Naive thymus-derived CD4-positive, alpha-beta T cell (primary cell): ENCODE data around the gene TTK. TPM values are rescaled to one million over a fixed set of nuclear protein-coding genes. Genes with fewer than 3 reads are reported as not detected.

Experiments used
- ATAC-seq: fragments of 150-1000 bp; cut with Tn5 transposase; 2 replicates; pipeline ENCODE4 v1.10.0; 2021; ENCODE audit warnings: mild to moderate bottlenecking, moderate library complexity
- CTCF ChIA-PET: fragments of 350-600 bp; sonication (Branson Sonifier 250); formaldehyde crosslinking; loops from one replicate; lab custom pipeline; 2021; ENCODE audit warnings: antibody characterized with exemption; lab: Charles Lee
- POLR2A ChIA-PET: fragments of 350-600 bp; sonication (Branson Sonifier 250); formaldehyde crosslinking; loops from one replicate; lab custom pipeline; 2021; ENCODE audit warnings: antibody characterized with exemption, inconsistent platforms; lab: Charles Lee
- DNase-seq, 9 donors: peaks; one replicate each; pipeline versions ENCODE4 v3.0.0 to v3.0.0-alpha.2; 2020 to 2022; ENCODE audit warnings: mixed read lengths in 1 of 9
- H3K27ac ChIP-seq: one replicate; pipeline ENCODE4 v1.7.0; 2013; ENCODE audit warnings: mild to moderate bottlenecking, low read depth, low read length, moderate library complexity
- H3K27me3 ChIP-seq, 2 donors: one replicate each; pipeline ENCODE4 v1.7.0; 2013; ENCODE audit warnings: low read length in 2 of 2, mild to moderate bottlenecking in 2 of 2, moderate library complexity in 2 of 2; ENCODE audit not compliant: control insufficient read depth in 2 of 2, insufficient read depth in 2 of 2
- H3K36me3 ChIP-seq, 3 experiments: 1 replicate in 2 of 3; 2 replicates in 1 of 3; pipeline ENCODE4 v1.7.0; 2013; ENCODE audit warnings: low read length in 3 of 3, mild to moderate bottlenecking in 3 of 3, moderate library complexity in 1 of 3; ENCODE audit not compliant: insufficient read depth in 3 of 3, control insufficient read depth in 2 of 3
- H3K4me1 ChIP-seq, 2 donors: one replicate each; pipeline ENCODE4 v1.7.0; 2013; ENCODE audit warnings: low read length in 2 of 2, mild to moderate bottlenecking in 2 of 2, moderate library complexity in 1 of 2; ENCODE audit not compliant: control insufficient read depth in 2 of 2, insufficient read depth in 2 of 2
- H3K4me3 ChIP-seq: 2 replicates; pipeline ENCODE4 v1.7.0; 2013; ENCODE audit warnings: mild to moderate bottlenecking, low read length
- H3K9me3 ChIP-seq, 3 experiments: 1 replicate in 2 of 3; 2 replicates in 1 of 3; pipeline ENCODE4 v1.7.0; 2013; ENCODE audit warnings: low read length in 3 of 3; ENCODE audit not compliant: control insufficient read depth in 2 of 3
- H3K27ac Mint-ChIP-seq, 9 donors: one replicate each; pipeline ENCODE4 v1.8.0; 2020 to 2022; ENCODE audit warnings: mixed read lengths in 9 of 9, mild to moderate bottlenecking in 8 of 9, moderate library complexity in 5 of 9, inconsistent platforms in 2 of 9
- H3K27me3 Mint-ChIP-seq, 5 donors: one replicate each; pipeline ENCODE4 v1.8.0; 2021 to 2022; ENCODE audit warnings: mixed read lengths in 5 of 5, mild to moderate bottlenecking in 1 of 5
- H3K36me3 Mint-ChIP-seq, 5 donors: one replicate each; pipeline ENCODE4 v1.8.0; 2020 to 2022; ENCODE audit warnings: mixed read lengths in 5 of 5, mild to moderate bottlenecking in 3 of 5, inconsistent platforms in 1 of 5
- H3K4me1 Mint-ChIP-seq, 7 donors: one replicate each; pipeline ENCODE4 v1.8.0; 2020 to 2022; ENCODE audit warnings: mixed read lengths in 7 of 7, mild to moderate bottlenecking in 3 of 7, inconsistent platforms in 1 of 7
- H3K4me3 Mint-ChIP-seq, 10 donors: one replicate each; pipeline ENCODE4 v1.8.0; 2020 to 2022; ENCODE audit warnings: mild to moderate bottlenecking in 10 of 10, mixed read lengths in 10 of 10, moderate library complexity in 6 of 10, inconsistent platforms in 2 of 10
- H3K9me3 Mint-ChIP-seq, 11 donors: one replicate each; pipeline ENCODE4 v1.8.0; 2020 to 2022; ENCODE audit warnings: mixed read lengths in 11 of 11, mild to moderate bottlenecking in 4 of 11, inconsistent platforms in 1 of 11, moderate library complexity in 1 of 11
- intact Hi-C, 2 donors: fragments of 100-400 bp; cut with micrococcal nuclease; formaldehyde crosslinking; loops; one replicate each; pipeline ENCODE4 v1.15.1; 2023
- polyA plus RNA-seq, 2 donors: library from polyadenylated mRNA; unstranded; fragments of 300-500 nt; fragmentation: Illumina TruSeq; gene quantifications; one replicate each; pipeline ENCODE4 v1.2.3, GENCODE V29; 2021
- total RNA-seq, 6 experiments: library from RNA in 5 of 6; stranded (reverse) in 5 of 6; gene quantifications; 1 replicate in 5 of 6; 2 replicates in 1 of 6; pipeline ENCODE4 v1.2.3 and lab custom pipeline; 2021 to 2026

Gene TTK
- total RNA-seq: 10 to 100 TPM in 1 of 5 experiments, 1 to 10 TPM in 1, under 1 TPM in 3; 0.13 to 22.4 (median 0.81) TPM
- under 1 TPM in 1 of 2 donors, not detected in 1; 0.51 TPM for polyA plus RNA-seq
- 0.40 reads per million for total RNA-seq (lab: John Stamatoyannopoulos, UW)

DNA sequence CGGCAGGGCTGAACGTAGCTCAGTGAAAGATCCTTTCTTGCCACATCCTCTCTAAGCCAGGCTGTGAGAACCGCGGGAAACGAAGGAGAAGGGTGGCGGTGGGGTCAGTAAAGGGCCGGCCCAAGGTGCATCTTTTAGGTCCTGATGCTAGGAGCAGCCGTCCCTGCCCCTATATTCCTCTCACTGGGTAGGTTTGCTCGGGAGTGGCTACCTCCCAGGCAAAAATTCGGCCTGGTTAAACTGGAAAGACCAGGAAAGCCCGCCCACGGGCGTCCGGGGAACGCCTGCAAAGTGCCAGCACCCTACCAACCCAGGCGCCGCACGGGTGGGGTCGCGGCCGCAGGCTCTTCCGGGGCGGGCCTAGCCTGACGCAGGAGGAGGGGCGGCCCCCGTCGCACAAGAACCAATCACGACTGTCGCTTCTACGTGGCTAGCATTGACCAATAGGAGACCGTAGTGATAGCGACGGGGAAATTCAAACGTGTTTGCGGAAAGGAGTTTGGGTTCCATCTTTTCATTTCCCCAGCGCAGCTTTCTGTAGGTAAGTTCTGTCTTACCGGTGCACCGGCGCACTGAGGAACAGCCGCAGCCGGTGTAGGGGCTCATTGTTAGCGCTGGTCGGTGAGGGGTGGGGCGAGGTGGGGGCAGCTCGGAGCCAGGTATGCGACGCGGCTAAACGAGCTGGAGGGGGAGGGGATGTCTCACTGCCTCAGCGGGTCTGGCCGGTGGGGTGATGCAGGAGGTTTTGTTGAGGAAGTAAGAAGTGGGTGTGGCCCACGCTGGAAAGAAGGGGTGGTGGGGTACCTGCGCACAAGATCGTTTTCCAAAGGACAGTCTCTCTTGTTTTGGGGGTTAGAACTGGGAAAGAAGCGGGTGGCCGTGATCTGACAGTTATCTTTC lies at the start of gene TTK:
Gene TTK (plus strand): TSS at position 477 of the 900 bp plus-strand sequence. CDS start 1,195 bp downstream, outside the sequence.
- ChIA-PET POLR2A (interaction anchor here (0.7 to 1.2 kb wide), 3 partner anchors 96 to 1748 kb away, joined by 4 to 7 read pairs (median 5); partner anchors contain the start of genes BCKDHB and TENT5A), CTCF (interaction anchor here (0.6 to 1.7 kb wide), 2 partner anchors 56 to 1749 kb away, joined by 3 to 11 read pairs; partner anchors contain the start of gene TENT5A)
- peaks cover 2 to 41% (median 19%) of the 10 kb centered on the region in 7 donors for H3K4me1 Mint-ChIP-seq
- H3K27ac Mint-ChIP-seq: peak within 1 kb of the TSS; percentile 65 to 97 (median 94)
- peaks cover 0 to 5% (median 0%) of the 10 kb centered on the region in 5 donors for H3K27me3 Mint-ChIP-seq
- Histone ChIP-seq H3K36me3 (no peaks in the 10 kb centered on the region), H3K4me3 (peak within 1 kb of the TSS; percentile 94), H3K27ac (peak within 1 kb of the TSS; percentile 80), H3K4me1 (peaks cover 9 to 10% of the 10 kb centered on the region in 2 donors), H3K9me3 (no peaks in the 10 kb centered on the region), H3K27me3 (no peaks in the 10 kb centered on the region)
- peak within 1 kb of the TSS; percentile 80 to 97 (median 90) for H3K4me3 Mint-ChIP-seq
- H3K9me3 Mint-ChIP-seq: no peaks in the 10 kb centered on the region
- intact Hi-C loops: loop anchor here (1.0 to 5.0 kb wide), 15 partner anchors 10 to 1748 kb away; partner anchors contain the start of genes BCKDHB (in 2 of the 2), LCA5 (in 2 of the 2), TENT5A (in 2 of the 2) and ELOVL4 (in 1 of the 2)
- peaks cover 0 to 12% (median 0%) of the 10 kb centered on the region in 5 donors for H3K36me3 Mint-ChIP-seq
- DNase-seq: peak; percentile 84 to 94 (median 91)
- ATAC-seq: peak; percentile 100

- Mint-ChIP-seq H3K4me3 (no peak overlapping the region), H3K27me3 (peaks cover 20 to 36% (median 25%) of the 10 kb centered on the region in 5 donors), H3K36me3 (peaks cover 0 to 6% (median 0%) of the 10 kb centered on the region in 5 donors), H3K9me3 (peaks cover 0 to 14% (median 3%) of the 10 kb centered on the region in 11 donors), H3K4me1 (peaks cover 0 to 2% (median 0%) of the 10 kb centered on the region in 7 donors), H3K27ac (no peak overlapping the region)
- Histone ChIP-seq H3K27ac (no peak overlapping the region), H3K4me3 (no peak overlapping the region), H3K4me1 (no peaks in the 10 kb centered on the region), H3K9me3 (no peaks in the 10 kb centered on the region), H3K36me3 (no peaks in the 10 kb centered on the region), H3K27me3 (no peaks in the 10 kb centered on the region)
- ChIA-PET CTCF (no interaction called here), POLR2A (no interaction called here)
- DNase-seq: no peak
- no peak for ATAC-seq
- intact Hi-C loops: no loop called here
These were observed 49.6 kb upstream of the TTK start for GRCh38 chr6:79954849-79955248.

- H3K4me3 Mint-ChIP-seq: no peak overlapping the region
- intact Hi-C loops: no loop called here
- H3K4me3 ChIP-seq: no peak overlapping the region
- no peak overlapping the region for H3K27ac Mint-ChIP-seq
- peaks cover 0 to under 1% (median 0%) of the 10 kb centered on the region in 3 experiments for H3K9me3 ChIP-seq
- peaks cover 0 to 10% (median 5%) of the 10 kb centered on the region in 5 donors for H3K36me3 Mint-ChIP-seq
- no peak overlapping the region for H3K27ac ChIP-seq
- ChIA-PET CTCF (no interaction called here), POLR2A (no interaction called here)
- H3K27me3 Mint-ChIP-seq: peaks cover 7 to 32% (median 24%) of the 10 kb centered on the region in 5 donors
- H3K27me3 ChIP-seq: no peaks in the 10 kb centered on the region
- peaks cover 0 to 1% (median 0%) of the 10 kb centered on the region in 7 donors for H3K4me1 Mint-ChIP-seq
- no peak for DNase-seq
- no peaks in the 10 kb centered on the region for H3K4me1 ChIP-seq
- peak; percentile 48 for ATAC-seq
- peaks cover 2 to 40% (median 26%) of the 10 kb centered on the region in 11 donors for H3K9me3 Mint-ChIP-seq
- H3K36me3 ChIP-seq: no peaks in the 10 kb centered on the region
These were observed 39.8 kb upstream of the TTK start for GRCh38 chr6:79964607-79965081.

DNA sequence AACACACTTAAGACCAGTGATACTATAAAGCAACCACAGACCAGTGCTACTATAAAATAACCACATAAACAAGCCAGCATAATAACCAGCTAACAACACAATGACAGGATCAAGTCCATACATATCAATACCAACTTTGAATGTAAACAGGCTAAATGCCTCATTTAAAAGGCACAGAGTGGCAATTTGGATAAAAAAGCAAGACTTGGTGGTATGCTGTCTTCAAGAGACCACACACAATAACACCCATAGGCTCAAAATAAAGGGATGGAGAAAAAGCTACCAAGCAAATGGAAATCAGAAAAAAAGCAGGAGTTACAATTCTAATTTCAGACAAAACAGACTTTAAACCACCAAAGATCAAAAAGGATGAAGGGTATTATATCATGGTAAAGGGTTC lies 37.3 kb upstream of the TTK start:
- Mint-ChIP-seq H3K36me3 (peaks cover 0 to 14% (median 5%) of the 10 kb centered on the region in 5 donors), H3K27ac (no peak overlapping the region), H3K4me3 (no peak overlapping the region), H3K4me1 (peaks cover 0 to 1% (median 0%) of the 10 kb centered on the region in 7 donors), H3K27me3 (peaks cover 7 to 25% (median 22%) of the 10 kb centered on the region in 5 donors), H3K9me3 (peaks cover 2 to 56% (median 29%) of the 10 kb centered on the region in 11 donors)
- Histone ChIP-seq H3K27me3 (no peaks in the 10 kb centered on the region), H3K9me3 (peaks cover 0 to 4% (median 0%) of the 10 kb centered on the region in 3 experiments), H3K27ac (no peak overlapping the region), H3K4me3 (no peak overlapping the region), H3K4me1 (no peaks in the 10 kb centered on the region), H3K36me3 (no peaks in the 10 kb centered on the region)
- ChIA-PET CTCF (no interaction called here), POLR2A (no interaction called here)
- ATAC-seq (no peak), DNase-seq (no peak)
- intact Hi-C loops: no loop called here

- intact Hi-C loops: no loop called here
- peaks cover 0 to 1% (median 0%) of the 10 kb centered on the region in 7 donors for H3K4me1 Mint-ChIP-seq
- H3K9me3 Mint-ChIP-seq: peaks cover 2 to 56% (median 29%) of the 10 kb centered on the region in 11 donors
These were observed 34.7 kb upstream of the TTK start for GRCh38 chr6:79969784-79970183.

GRCh38 chr6:79971193-79971592 lies 33.3 kb upstream of the TTK start:
- no peak overlapping the region for H3K27ac ChIP-seq
- ATAC-seq (no peak), DNase-seq (no peak)
- intact Hi-C loops: no loop called here
- ChIA-PET CTCF (no interaction called here), POLR2A (no interaction called here)
- no peaks in the 10 kb centered on the region for H3K27me3 ChIP-seq
- H3K4me3 Mint-ChIP-seq: no peak overlapping the region
- H3K27ac Mint-ChIP-seq: no peak overlapping the region
- peaks cover 0 to 4% (median 0%) of the 10 kb centered on the region in 3 experiments for H3K9me3 ChIP-seq
- H3K36me3 ChIP-seq: no peaks in the 10 kb centered on the region
- peaks cover 2 to 50% (median 27%) of the 10 kb centered on the region in 11 donors for H3K9me3 Mint-ChIP-seq
- peaks cover 0 to 14% (median 5%) of the 10 kb centered on the region in 5 donors for H3K36me3 Mint-ChIP-seq
- H3K27me3 Mint-ChIP-seq: peaks cover 7 to 25% (median 21%) of the 10 kb centered on the region in 5 donors
- H3K4me1 ChIP-seq: no peaks in the 10 kb centered on the region
- peaks cover 0 to 3% (median 0%) of the 10 kb centered on the region in 7 donors for H3K4me1 Mint-ChIP-seq
- no peak overlapping the region for H3K4me3 ChIP-seq

More at GRCh38 chr6:79969784-79970183, 34.7 kb upstream of the TTK start:
- Mint-ChIP-seq H3K27me3 (peaks cover 7 to 30% (median 17%) of the 10 kb centered on the region in 5 donors), H3K4me3 (no peak overlapping the region), H3K36me3 (peaks cover 0 to 14% (median 5%) of the 10 kb centered on the region in 5 donors), H3K27ac (no peak overlapping the region)
- Histone ChIP-seq H3K4me3 (no peak overlapping the region), H3K27me3 (no peaks in the 10 kb centered on the region), H3K36me3 (no peaks in the 10 kb centered on the region), H3K4me1 (no peaks in the 10 kb centered on the region), H3K9me3 (peaks cover 0 to 4% (median 0%) of the 10 kb centered on the region in 3 experiments), H3K27ac (no peak overlapping the region)
- ATAC-seq: no peak
- ChIA-PET CTCF (no interaction called here), POLR2A (no interaction called here)
- no peak for DNase-seq
